ENCODE data around the gene PCSK5.

The PCSK5 gene

GRCh38 chr9:75918154-75918553 is 27.7 kb downstream of the PCSK5 start:
- DNase-seq (ENCODE audit: insufficient read length, low spot score) (no peak), FAIRE-seq (no peak)

DNA sequence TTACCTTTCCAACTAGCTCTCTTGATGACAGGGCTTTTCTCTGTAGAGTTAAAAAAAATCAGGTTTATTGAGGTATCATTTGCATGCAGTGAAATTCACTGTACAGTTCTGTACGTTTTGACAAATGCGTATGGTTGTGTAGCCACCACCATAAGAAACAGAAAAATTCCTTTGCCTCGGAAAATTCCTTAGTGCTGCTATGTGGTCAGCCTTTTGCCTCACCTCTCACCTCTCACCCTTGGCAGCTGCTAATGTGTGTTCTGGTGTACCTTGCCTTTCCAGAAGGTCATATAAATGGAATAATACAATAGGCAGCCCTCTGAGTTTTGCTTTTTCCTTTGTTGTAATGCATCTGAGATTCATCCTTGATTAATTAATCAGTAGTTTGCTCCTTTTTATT is 28.4 kb downstream of the PCSK5 start:
- FAIRE-seq, result no peak
- DNase-seq (ENCODE audit: insufficient read length, low spot score), result no peak

DNA sequence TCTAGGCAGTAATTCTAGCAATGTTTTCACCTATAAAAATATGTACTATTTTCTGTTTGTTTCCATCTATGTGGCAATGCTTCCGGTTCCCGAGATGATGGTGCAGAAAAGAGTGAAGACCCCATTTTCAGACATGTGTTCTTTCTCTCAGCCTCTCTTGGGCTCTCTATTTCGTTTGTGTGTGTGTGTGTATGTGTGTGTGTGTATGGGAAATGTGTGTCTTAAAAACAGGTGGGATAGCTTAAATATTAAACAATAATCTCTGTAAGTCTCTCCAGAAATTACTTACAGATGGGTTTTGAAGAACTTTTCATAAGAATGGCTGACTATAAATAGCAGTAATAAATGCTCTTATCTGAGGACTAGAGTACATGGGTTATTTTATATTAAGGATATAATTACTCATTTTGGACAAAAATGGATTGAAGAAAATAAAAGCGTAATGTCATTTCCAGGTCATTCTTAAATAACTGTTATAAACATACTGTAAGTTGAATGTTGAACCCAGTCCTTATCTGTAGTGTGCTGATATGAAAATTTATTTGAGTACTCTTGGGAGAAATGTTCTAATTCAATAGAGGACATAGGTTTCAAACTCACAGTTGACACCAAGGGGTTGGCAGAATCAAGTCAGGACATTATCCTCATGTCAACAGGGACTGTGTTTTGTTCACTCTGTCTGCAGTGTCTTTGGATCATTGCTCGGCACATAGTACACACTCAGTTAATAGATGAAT is 31.1 kb downstream of the PCSK5 start:
- FAIRE-seq, result no peak
- DNase-seq (ENCODE audit: insufficient read length, low spot score), result no peak

DNA sequence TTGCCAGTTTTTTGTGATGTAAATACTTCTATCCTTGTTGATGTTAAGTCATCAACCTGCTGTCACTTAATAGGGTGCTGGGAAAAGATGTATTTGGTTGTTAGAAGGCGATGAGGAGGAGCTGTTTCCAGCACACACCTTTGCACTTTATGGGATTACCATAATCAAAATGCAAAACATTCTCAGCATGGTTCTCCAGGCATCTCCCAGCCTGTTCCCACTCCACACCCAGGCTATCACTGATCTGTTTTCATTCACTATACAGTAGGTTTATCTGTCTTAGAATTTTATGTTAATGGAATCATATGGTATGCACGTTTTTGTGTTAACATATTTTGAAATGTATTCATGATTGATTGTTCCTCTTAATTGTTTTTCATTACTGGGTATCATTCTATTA is 35.9 kb downstream of the PCSK5 start:
- no peak for DNase-seq (ENCODE audit: insufficient read length, low spot score)
- FAIRE-seq, result no peak

- FAIRE-seq, result no peak
- DNase-seq (ENCODE audit: insufficient read length, low spot score), result no peak
Measured at GRCh38 chr9:75927356-75927755, 36.9 kb downstream of the PCSK5 start.

GRCh38 chr9:75930190-75930589 is 39.7 kb downstream of the PCSK5 start:
- DNase-seq (ENCODE audit: insufficient read length, low spot score) (no peak), FAIRE-seq (no peak)

GRCh38 chr9:75930730-75931321 is 40.4 kb downstream of the PCSK5 start:
- no peak for FAIRE-seq

GRCh38 chr9:75933982-75934381 is 43.5 kb downstream of the PCSK5 start:
- DNase-seq (ENCODE audit: insufficient read length, low spot score) (no peak), FAIRE-seq (no peak)

More at GRCh38 chr9:75930730-75931321, 40.4 kb downstream of the PCSK5 start:
- DNase-seq (ENCODE audit: insufficient read length, low spot score), result no peak

DNA sequence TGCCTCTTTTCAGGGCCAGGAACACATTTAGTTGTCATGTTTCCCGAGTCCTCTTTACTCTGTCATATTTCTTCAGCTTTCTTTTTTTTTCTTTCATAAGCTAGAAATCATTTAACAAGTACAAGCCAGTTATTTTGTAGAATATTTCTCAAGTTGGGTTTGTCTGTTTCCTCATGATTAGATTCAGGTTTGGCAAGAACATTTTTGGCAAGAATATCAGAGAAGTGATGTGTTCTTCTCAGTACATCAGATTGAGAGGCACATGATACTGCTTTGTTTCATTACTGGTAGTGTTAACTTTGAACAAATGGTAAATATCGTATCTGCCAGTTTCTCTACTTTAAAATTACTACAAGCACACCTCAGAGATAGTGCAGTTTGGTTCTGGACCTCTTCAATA is 45.1 kb downstream of the PCSK5 start:
- no peak for FAIRE-seq
- no peak for DNase-seq (ENCODE audit: insufficient read length, low spot score)

- no peak for FAIRE-seq
Measured at GRCh38 chr9:75937521-75938258, 47.2 kb downstream of the PCSK5 start.

GRCh38 chr9:75938946-75939345 is 48.5 kb downstream of the PCSK5 start:
- DNase-seq (ENCODE audit: insufficient read length, low spot score), result no peak
- FAIRE-seq, result no peak

More at GRCh38 chr9:75937521-75938258, 47.2 kb downstream of the PCSK5 start:
- no peak for DNase-seq (ENCODE audit: insufficient read length, low spot score)

DNA sequence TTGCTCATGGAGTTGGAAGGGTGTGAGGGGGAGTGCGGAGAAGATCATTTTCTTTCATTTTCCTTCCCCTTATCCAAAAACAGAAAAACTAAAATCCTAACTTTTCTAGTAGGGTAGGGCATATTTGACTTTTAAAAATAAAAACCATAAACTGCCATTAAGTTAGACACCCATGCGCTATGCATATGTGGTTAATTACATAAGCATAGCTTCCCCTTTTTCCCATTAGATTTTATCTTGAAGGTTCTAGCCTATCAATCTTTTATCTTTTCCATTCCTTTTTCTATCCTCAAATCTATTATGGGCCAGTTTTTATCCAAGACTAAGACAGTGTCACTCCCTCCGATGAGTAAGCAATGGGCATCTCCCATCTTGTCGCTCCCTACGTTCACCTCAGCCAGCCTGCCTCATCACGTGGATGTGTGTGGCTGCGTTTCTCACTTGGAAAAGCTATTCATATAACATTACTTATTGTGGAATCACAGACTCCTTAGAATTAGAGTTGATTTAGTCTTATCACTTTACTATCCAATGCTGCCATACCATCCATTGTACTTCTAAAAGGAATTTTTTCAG is 49.2 kb downstream of the PCSK5 start:
- DNase-seq (ENCODE audit: insufficient read length, low spot score) (no peak), FAIRE-seq (no peak)

- no peak for DNase-seq (ENCODE audit: insufficient read length, low spot score)
- no peak for FAIRE-seq
Measured at GRCh38 chr9:75941066-75941465, 50.6 kb downstream of the PCSK5 start.

DNA sequence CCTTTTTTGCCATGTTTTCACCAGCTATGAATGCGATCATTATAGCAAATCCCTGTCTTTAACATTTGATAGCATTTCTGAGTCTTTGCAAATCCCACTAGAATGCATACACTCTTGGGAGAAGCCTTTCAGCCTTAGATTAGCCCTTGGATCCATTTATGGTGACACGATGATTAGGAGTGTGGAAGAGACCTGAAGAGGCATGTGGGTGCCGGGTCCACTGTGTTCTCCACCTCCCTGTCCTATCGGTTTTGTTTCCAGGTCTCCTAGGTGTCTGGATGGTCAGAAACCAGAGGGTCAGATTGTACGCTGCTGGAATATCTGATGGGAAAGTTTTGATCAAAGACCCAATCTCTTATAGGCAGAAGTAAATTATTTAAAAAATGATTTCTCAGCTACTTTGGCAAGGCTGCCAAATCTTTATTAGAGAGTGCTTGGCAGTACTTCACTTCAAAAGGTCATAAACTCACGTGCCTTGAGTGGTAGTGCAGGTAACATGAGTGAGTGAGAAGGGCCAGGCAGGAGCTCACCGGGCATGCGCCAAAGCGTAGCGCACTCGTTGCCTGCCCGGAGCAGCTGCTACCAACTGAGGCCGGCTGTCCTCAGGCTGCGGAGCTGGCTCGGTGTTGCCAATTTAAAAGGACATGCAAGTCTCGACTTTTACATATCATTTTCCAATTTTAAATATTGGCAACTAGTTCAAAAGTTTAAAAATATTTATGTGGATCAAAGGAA is 51.3 kb downstream of the PCSK5 start:
- FAIRE-seq (no peak), DNase-seq (ENCODE audit: insufficient read length, low spot score) (no peak)

DNA sequence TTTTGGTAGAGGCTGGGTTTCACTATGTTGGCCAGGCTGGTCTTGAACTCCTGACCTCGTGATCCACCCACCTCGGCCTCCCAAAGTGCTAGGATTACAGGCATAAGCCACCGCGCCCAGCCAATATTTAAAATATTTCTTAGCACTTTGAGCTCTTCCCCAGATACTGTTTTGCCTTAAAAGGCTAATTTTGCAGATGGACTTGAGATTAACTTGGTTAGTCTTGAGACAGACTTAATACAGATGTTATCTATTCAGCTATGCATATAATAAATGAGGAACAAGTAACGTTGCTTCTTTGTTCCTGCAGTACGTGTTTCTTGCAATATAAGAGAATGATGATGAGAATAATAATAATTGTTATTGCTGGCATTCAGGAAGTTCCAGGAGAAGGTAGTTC is 56.3 kb downstream of the PCSK5 start:
- DNase-seq (ENCODE audit: insufficient read length, low spot score) (no peak), FAIRE-seq (no peak)

DNA sequence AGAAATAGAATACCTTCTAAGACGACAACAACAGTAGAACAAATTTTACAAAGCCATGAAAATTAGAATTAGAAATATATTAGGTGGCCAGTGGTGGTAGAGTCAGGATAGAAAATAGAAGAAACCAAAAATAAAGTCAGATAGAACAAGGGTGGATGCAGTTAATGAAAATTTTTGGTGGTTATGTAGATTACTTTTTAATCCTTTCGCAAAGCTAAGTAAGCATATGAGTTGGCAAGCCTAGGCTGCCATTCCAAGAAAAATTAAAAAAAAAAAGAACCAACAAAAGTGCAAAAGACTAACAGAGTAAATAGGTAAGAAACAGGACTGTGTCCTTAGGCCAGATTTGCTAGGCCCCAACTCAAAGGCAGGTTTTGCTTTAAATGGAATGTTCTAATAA is 56.8 kb downstream of the PCSK5 start:
- no peak for FAIRE-seq
- no peak for DNase-seq (ENCODE audit: insufficient read length, low spot score)

DNA sequence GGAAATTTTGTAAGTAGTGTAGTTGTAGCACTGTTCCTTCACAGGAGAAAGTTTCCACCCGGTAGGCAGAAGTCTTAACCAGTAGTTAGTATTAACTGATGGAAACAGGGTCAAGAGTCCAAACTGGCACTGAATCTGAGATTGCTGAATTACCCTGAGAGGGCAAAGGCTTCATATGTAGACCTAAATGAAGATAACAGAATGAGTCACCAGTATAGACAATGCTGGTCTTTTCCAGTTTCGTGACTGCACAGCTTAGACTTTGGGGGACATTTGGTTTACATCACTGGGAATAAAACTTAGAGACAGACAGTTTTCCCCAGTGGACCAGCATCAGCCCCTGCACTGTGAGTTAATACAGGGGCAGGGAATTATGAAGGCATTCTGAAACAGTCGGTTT is 60.5 kb downstream of the PCSK5 start:
- no peak for FAIRE-seq
- no peak for DNase-seq (ENCODE audit: insufficient read length, low spot score)

- FAIRE-seq, result no peak
- no peak for DNase-seq (ENCODE audit: insufficient read length, low spot score)
Measured at GRCh38 chr9:75953218-75953617, 62.7 kb downstream of the PCSK5 start.

DNA sequence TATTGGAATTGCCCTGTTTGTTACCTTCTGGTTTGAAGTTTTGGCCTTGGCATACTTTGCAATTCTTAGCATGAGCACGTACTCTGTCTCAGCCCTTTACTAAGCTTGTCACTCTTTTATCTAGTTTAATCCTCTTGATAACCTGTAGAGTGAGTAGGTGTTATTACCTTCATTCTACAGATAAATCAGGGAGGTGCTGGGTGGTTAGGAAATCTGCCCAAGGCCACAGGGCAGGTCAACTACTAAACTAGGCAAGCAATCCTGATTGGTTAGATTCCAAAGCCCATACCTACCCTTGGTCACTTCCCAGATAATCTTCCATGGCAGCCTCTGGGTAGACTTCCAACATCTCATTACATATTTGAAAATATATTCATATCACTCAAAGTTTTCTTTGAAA is 65.7 kb downstream of the PCSK5 start:
- FAIRE-seq (no peak), DNase-seq (ENCODE audit: insufficient read length, low spot score) (no peak)

DNA sequence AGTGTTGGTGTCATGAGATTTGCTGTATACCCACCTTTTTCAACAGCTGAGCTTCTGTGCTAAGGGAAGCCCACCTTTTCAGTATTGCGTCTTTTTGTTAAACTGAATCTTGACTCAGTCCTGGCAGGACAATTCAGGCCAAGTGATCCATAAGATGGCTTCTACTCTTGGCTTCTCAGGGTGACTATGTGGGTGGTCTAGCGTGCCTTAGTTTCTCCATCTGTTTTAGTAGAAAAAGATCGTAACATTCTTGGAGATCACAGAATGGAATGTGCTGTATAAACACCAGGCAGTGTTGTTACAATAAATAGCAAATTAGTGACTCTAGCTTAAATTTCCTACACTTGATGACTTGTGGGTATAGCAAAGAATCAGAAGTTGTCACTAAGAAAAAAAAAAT is 66.6 kb downstream of the PCSK5 start:
- DNase-seq (ENCODE audit: insufficient read length, low spot score) (no peak), FAIRE-seq (no peak)

DNA sequence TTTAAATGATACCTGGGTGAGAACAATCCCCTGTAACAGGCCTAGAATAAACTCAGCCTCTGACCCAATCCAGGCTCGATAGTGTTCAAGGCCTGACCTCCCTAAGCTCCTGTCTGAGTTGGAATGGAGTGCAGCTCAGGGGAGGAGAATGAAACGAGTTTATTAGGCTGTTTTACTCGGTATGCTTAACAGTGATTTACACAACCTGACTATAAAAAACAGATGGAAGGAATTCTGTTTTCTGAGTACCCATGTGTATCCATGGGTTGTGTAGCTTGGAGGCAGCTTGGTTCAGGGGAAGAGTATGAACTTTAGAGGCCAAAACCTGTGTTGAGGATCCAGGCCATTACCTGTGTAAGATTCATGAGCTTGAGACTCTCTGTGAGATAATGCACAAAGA is 67.8 kb downstream of the PCSK5 start:
- no peak for DNase-seq (ENCODE audit: insufficient read length, low spot score)
- FAIRE-seq, result no peak
